ENCODE results near the gene ASB5. TPM values are rescaled to one million over a fixed set of nuclear protein-coding genes. Genes with fewer than 3 reads are reported as not detected.

Gene ASB5
- total RNA-seq, 1 experiment from 2014 or later, result not detected

DNA sequence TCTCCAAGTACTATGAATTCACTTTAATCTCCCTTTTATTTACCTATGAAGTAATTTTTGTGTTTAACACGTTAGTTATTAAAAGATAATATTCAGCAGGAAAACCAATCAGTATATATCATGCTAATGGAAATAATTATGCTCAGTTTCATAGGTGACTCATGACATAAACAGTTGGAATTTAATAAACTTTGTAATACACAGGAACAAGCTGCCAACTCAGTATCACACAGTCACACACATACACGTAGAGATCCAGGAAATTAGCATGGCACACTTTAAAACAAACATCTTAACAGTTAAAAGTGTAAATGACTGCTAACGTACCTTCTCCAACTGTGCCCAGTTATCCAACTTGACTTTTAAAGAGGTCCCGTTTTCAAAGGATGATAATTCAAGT lies 75.9 kb downstream of the ASB5 start:
- in situ Hi-C loops (cut with HindIII; ENCODE audit: low pct_unique_long_range_greater_than_20kb, low sequenced_read_pairs), result no loop called here
- no peak for DNase-seq (ENCODE audit: low read depth)

DNA sequence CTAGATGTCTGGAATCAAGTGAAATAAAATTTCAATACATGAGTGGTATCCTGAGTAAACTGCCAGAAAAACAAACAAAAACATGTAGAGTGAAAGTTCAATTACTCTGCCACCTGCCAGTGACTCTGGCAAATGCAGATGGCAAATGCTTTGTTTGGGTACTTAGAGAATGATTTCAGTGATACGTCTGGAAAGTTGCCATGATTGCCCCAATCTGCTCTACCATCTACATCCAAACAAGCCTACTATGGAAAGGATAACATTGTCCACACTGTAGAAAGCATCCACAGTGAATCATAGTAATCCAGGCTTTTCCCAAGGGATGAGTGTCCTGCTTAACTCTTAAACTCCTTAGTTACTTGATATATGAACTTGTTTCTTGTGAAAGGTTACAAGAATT lies 77.0 kb downstream of the ASB5 start:
- in situ Hi-C loops (cut with HindIII; ENCODE audit: low pct_unique_long_range_greater_than_20kb, low sequenced_read_pairs), result no loop called here
- peak; percentile 63 for DNase-seq (ENCODE audit: low read depth)

DNA sequence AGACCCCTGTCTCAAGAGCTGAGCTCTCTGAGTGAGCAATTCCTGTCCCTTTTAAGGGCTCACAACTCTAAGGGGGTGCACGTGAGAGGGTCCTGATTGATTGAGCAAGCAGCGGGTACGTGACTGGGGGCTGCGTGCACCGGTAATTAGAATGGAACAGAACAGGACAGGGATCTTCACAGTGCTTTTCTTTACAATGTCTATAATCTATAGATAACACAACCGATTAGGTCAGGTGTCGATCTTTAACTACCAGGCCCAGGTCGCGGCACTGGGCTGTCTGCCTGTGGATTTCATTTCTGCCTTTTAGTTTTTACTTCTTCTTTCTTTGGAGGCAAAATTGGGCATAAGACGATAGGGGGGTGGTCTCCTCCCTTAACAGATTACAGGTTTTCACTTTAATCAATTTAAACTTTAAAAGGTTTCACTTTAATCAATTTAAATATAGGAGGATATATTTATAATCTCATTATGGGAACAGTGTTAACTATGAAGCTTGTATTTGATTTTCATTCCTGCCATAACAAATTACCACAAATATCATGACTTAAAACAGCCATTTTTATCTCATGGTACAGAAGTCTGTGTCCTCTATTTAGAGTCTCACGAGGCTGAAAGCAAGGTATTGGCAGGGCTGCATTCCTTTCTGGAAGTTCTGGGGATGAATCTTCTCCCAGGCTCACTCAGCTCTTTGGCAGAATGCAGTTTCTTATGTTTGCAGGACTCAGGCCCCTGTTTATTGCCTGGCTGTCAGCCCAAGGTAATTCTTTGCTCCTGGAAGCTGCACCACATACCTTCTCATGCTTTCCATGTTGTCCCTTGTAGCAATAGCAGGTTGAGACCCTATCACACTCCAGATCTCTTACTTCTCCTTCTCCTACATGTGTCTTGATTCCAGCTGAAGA lies 78.9 kb downstream of the ASB5 start:
- no peak for DNase-seq (ENCODE audit: low read depth)
- in situ Hi-C loops (cut with HindIII; ENCODE audit: low pct_unique_long_range_greater_than_20kb, low sequenced_read_pairs), result no loop called here

- in situ Hi-C loops (cut with HindIII; ENCODE audit: low pct_unique_long_range_greater_than_20kb, low sequenced_read_pairs), result no loop called here
- DNase-seq (ENCODE audit: low read depth), result no peak
These were observed 80.4 kb downstream of the ASB5 start for GRCh38 chr4:176188654-176189053.

DNA sequence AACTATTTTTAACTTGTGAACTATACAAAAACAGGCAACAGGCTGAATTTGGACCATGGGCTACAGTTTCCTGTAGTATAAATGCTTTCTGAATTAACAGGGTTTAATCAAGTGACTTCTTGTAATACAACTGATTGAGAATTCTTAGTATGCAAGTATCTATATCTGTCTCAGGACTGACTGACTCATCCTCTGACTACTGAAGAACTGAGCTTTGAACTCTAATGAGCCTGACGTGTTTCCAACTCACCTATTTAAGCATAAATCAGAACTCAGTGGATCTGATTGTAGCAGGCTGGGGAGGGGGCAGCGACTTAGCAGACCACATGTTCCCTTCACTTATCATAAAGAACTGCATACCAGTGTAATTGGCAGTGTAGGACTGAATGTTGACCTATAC lies 81.4 kb downstream of the ASB5 start:
- in situ Hi-C loops (cut with HindIII; ENCODE audit: low pct_unique_long_range_greater_than_20kb, low sequenced_read_pairs), result no loop called here
- DNase-seq (ENCODE audit: low read depth), result peak; percentile 16

DNA sequence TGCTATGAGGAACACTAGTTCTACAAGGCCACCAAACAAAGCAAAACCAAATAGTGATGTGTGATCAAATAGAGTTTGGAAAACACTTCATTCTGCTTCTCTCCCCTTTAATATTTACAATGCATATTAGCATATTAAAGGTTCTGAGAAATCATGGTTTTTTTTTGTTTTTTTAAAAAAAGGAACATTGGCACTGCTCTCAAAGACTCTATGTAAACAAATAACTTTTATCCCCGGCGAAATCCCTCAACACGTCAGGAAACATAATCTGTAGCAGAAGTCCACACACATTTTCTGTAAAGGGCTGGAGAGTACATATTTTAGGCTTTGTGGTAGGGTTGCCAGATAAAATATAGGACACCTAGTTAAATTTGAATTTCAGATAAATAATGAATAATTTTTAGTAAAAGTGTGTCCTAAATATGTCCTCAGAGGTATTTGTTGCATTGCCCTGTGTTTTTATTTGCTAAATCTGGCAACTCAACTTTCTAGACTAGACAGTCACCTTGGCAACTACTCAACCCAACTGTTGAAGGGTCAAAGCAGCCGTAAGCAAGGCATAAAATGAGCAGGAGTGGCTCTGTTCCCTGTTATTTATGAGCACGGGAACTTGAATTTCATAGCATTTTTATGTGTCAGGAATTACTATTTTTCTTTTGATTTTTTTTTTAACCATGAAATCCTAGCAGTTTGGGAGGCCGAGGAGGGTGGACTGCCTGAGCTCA lies 82.2 kb downstream of the ASB5 start:
- no peak for DNase-seq (ENCODE audit: low read depth)
- in situ Hi-C loops (cut with HindIII; ENCODE audit: low pct_unique_long_range_greater_than_20kb, low sequenced_read_pairs), result no loop called here

GRCh38 chr4:176186067-176186466 lies 83.0 kb downstream of the ASB5 start:
- in situ Hi-C loops (cut with HindIII; ENCODE audit: low pct_unique_long_range_greater_than_20kb, low sequenced_read_pairs), result no loop called here
- no peak for DNase-seq (ENCODE audit: low read depth)

DNA sequence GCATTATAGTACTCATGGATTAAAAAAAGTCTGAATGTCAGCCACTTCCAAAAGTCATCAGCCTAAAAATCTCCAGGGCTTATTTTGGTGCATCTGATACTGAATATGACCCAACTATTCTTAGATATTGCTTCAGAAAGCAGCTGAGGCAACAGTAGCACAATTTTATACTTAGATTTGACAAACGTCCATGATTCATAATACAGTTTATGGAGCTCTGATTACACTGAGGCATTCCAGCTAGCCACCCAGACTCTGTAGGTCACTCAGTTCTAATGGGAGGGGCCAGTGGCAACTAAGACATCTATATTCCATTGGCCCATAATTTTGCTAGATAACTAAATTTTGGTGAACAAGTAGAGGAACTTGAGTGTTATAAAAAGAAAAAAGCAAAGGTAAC lies 84.0 kb downstream of the ASB5 start:
- in situ Hi-C loops (cut with HindIII; ENCODE audit: low pct_unique_long_range_greater_than_20kb, low sequenced_read_pairs), result no loop called here
- DNase-seq (ENCODE audit: low read depth), result no peak

Other genes starting within 250 kb of the ASB5 start
- 0.52 and 0.91 TPM in 2 replicates for gene WDR17, start 203.4 kb downstream of the ASB5 start, total RNA-seq (2014; rRNA removed; shearing (Covaris generic); ENCODE audit: low replicate concordance)
- gene SPATA4, start 73.6 kb downstream of the ASB5 start, total RNA-seq (2014; rRNA removed; shearing (Covaris generic); ENCODE audit: low replicate concordance), result not detected in 2 replicates
- 50.7 and 64.6 TPM in 2 replicates for gene SPCS3, start 50.7 kb upstream of the ASB5 start, total RNA-seq (2014; rRNA removed; shearing (Covaris generic); ENCODE audit: low replicate concordance)